ENCODE results near the gene DYNLT4. TPM values are rescaled to one million over a fixed set of nuclear protein-coding genes. Genes with fewer than 3 reads are reported as not detected.
A peak's percentile ranks its signal among the peaks of the same experiment; 100 is the strongest.

DYNLT4 gene
- total and polyA plus RNA-seq, 2 donors (not counting 3 experiments of a cell fraction or from before 2014, with no cell fraction given), result 0.46 to 0.62 TPM

- dilution Hi-C loops (cut with MboI; ENCODE audit: extremely low pct_ligation_motif_present, low sequenced_read_pairs) (no loop called here), intact Hi-C loops (cut with micrococcal nuclease) (no loop called here)
- no peak overlapping the region for H2AFZ ChIP-seq (ENCODE audit: low read depth, low read length)
- no peaks in the 10 kb centered on the region for H3K27me3 ChIP-seq (ENCODE audit: control insufficient read depth in 2 of 2, insufficient read depth in 2 of 2, low read length in 2 of 2)
- TF ChIP-seq FOS (IDR thresholded peaks at IDR 0.05; ENCODE audit: borderline replicate concordance, insufficient read depth, low read length) (no peak), POLR2A (IDR thresholded peaks at IDR 0.05; ENCODE audit: low read depth, low read length) (peak; percentile 19), GATA2 (IDR thresholded peaks at IDR 0.05; ENCODE audit: insufficient read depth, insufficient read length, low read depth, low read length) (no peak), POLR2AphosphoS5 (IDR thresholded peaks at IDR 0.05; ENCODE audit: insufficient read depth, low read depth, low read length) (no peak), MAX (IDR thresholded peaks at IDR 0.05; ENCODE audit: insufficient read depth, insufficient read length) (no peak), JUN (IDR thresholded peaks at IDR 0.05; ENCODE audit: borderline replicate concordance, insufficient read depth, insufficient read length, low read depth) (no peak)
- H3K9ac ChIP-seq (replicated peaks; ENCODE audit: extremely low read depth, insufficient read depth, low read length), result no peak overlapping the region
- H4K20me1 ChIP-seq (replicated peaks; ENCODE audit: control insufficient read depth, extremely low read depth, insufficient read depth, low read length), result no peaks in the 10 kb centered on the region
- no peak overlapping the region for H3K27ac ChIP-seq (ENCODE audit: insufficient read depth, low read depth, low read length)
- FAIRE-seq (no peak), DNase-seq (ENCODE audit: low read depth, low spot score) (no peak)
- no TSS peak for BruUV-seq (replicated peaks)
- peak overlapping the region; percentile 75 for H3K4me2 ChIP-seq (ENCODE audit: insufficient read depth, low read length)
- H3K4me1 ChIP-seq (ENCODE audit: control insufficient read depth, extremely low read depth, insufficient read depth, low read length), result peaks cover 16% of the 10 kb centered on the region
- no peaks in the 10 kb centered on the region for H3K9me3 ChIP-seq (replicated peaks; ENCODE audit: control insufficient read depth, insufficient read depth, low read length)
- no peaks in the 10 kb centered on the region for H3K9me1 ChIP-seq (replicated peaks; ENCODE audit: control insufficient read depth, extremely low read depth, insufficient read depth, low read length)
- POLR2A ChIA-PET, result no interaction called here
- CTCF ChIA-PET, result interaction anchor here (0.7 to 1.1 kb wide), 2 partner anchors 10 to 47 kb away, joined by 3 read pairs; partner anchors contain the start of genes BEST4 and RNU5D-1
- H3K4me3 ChIP-seq (replicated peaks in 1 of 3; ENCODE audit: insufficient read depth in 1 of 3, low read depth in 1 of 3, low read length in 3 of 3), result peak overlapping the region in 1 of 3 experiments; percentile 0
- H3K79me2 ChIP-seq (ENCODE audit: control insufficient read depth, insufficient read depth, low read length), result peaks cover 40% of the 10 kb centered on the region
- peaks cover 17 to 22% of the 10 kb centered on the region in 2 experiments for H3K36me3 ChIP-seq (ENCODE audit: control insufficient read depth in 2 of 2, extremely low read depth in 1 of 2, insufficient read depth in 2 of 2, low read length in 2 of 2)
These were observed 29.0 kb downstream of the DYNLT4 start for GRCh38 chr1:44777969-44778635.

- Histone ChIP-seq H3K4me3 (replicated peaks in 1 of 3; ENCODE audit: insufficient read depth in 1 of 3, low read depth in 1 of 3, low read length in 3 of 3) (peak overlapping the region in 2 of 3 experiments; percentile 42 to 93), H3K4me1 (ENCODE audit: control insufficient read depth, extremely low read depth, insufficient read depth, low read length) (peaks cover 16% of the 10 kb centered on the region), H3K9me3 (replicated peaks; ENCODE audit: control insufficient read depth, insufficient read depth, low read length) (no peaks in the 10 kb centered on the region), H3K4me2 (ENCODE audit: insufficient read depth, low read length) (peak overlapping the region; percentile 75), H3K9ac (replicated peaks; ENCODE audit: extremely low read depth, insufficient read depth, low read length) (no peak overlapping the region), H2AFZ (ENCODE audit: low read depth, low read length) (no peak overlapping the region), H3K27me3 (ENCODE audit: control insufficient read depth in 2 of 2, insufficient read depth in 2 of 2, low read length in 2 of 2) (no peaks in the 10 kb centered on the region), H3K27ac (ENCODE audit: insufficient read depth, low read depth, low read length) (no peak overlapping the region), H3K36me3 (ENCODE audit: control insufficient read depth in 2 of 2, extremely low read depth in 1 of 2, insufficient read depth in 2 of 2, low read length in 2 of 2) (peaks cover 17 to 22% of the 10 kb centered on the region in 2 experiments), H4K20me1 (replicated peaks; ENCODE audit: control insufficient read depth, extremely low read depth, insufficient read depth, low read length) (no peaks in the 10 kb centered on the region), H3K9me1 (replicated peaks; ENCODE audit: control insufficient read depth, extremely low read depth, insufficient read depth, low read length) (no peaks in the 10 kb centered on the region), H3K79me2 (ENCODE audit: control insufficient read depth, insufficient read depth, low read length) (peaks cover 40% of the 10 kb centered on the region)
- intact Hi-C loops (cut with micrococcal nuclease), result no loop called here
- ChIA-PET CTCF (interaction anchor here (0.7 to 1.1 kb wide), 2 partner anchors 11 to 47 kb away, joined by 3 read pairs; partner anchors contain the start of genes BEST4 and RNU5D-1), POLR2A (no interaction called here)
- dilution Hi-C loops (cut with MboI; ENCODE audit: extremely low pct_ligation_motif_present, low sequenced_read_pairs), result no loop called here
- no peak for FAIRE-seq
- no TSS peak for BruUV-seq (replicated peaks)
- TF ChIP-seq MYC (IDR thresholded peaks at IDR 0.05; ENCODE audit: low read depth, low read length), result no peak
- no peak for TF ChIP-seq CTCF (IDR thresholded peaks at IDR 0.05; ENCODE audit: extremely low read depth in 1 of 2, insufficient read depth in 1 of 2, low read depth in 1 of 2, low read length in 2 of 2)
- TF ChIP-seq JUN (IDR thresholded peaks at IDR 0.05; ENCODE audit: borderline replicate concordance, insufficient read depth, insufficient read length, low read depth), result no peak
- no peak for TF ChIP-seq FOS (IDR thresholded peaks at IDR 0.05; ENCODE audit: borderline replicate concordance, insufficient read depth, low read length)
- no peak for TF ChIP-seq EZH2 (IDR thresholded peaks at IDR 0.05; ENCODE audit: borderline replicate concordance, low read depth, low read length, severe bottlenecking)
- TF ChIP-seq GATA2 (IDR thresholded peaks at IDR 0.05; ENCODE audit: insufficient read depth, insufficient read length, low read depth, low read length), result no peak
- no peak for TF ChIP-seq POLR2AphosphoS5 (IDR thresholded peaks at IDR 0.05; ENCODE audit: insufficient read depth, low read depth, low read length)
- no peak for TF ChIP-seq POLR2A (IDR thresholded peaks at IDR 0.05; ENCODE audit: low read depth, low read length)
- TF ChIP-seq MAX (IDR thresholded peaks at IDR 0.05; ENCODE audit: insufficient read depth, insufficient read length), result no peak
- no peak for DNase-seq (ENCODE audit: low read depth, low spot score)
These were observed 29.6 kb downstream of the DYNLT4 start for GRCh38 chr1:44777547-44777946.
